ENCODE results near the gene OPN5. TPM values are rescaled to one million over a fixed set of nuclear protein-coding genes. Genes with fewer than 3 reads are reported as not detected.

OPN5 gene
- total and polyA plus RNA-seq, 2 donors (not counting 3 experiments of a cell fraction or from before 2014, with no cell fraction given) = not detected

- intact Hi-C loops (cut with micrococcal nuclease) (no loop called here), dilution Hi-C loops (cut with MboI; ENCODE audit: extremely low pct_ligation_motif_present, low sequenced_read_pairs) (no loop called here)
- no peak for FAIRE-seq
- CTCF ChIA-PET = no interaction called here
- Histone ChIP-seq H3K27ac (ENCODE audit: insufficient read depth, low read depth, low read length) (no peak overlapping the region), H3K27me3 (ENCODE audit: control insufficient read depth in 2 of 2, insufficient read depth in 2 of 2, low read length in 2 of 2) (no peaks in the 10 kb centered on the region), H3K4me1 (ENCODE audit: control insufficient read depth, extremely low read depth, insufficient read depth, low read length) (no peaks in the 10 kb centered on the region), H2AFZ (ENCODE audit: low read depth, low read length) (no peak overlapping the region), H3K9me1 (replicated peaks; ENCODE audit: control insufficient read depth, extremely low read depth, insufficient read depth, low read length) (no peaks in the 10 kb centered on the region), H3K36me3 (ENCODE audit: control insufficient read depth in 2 of 2, extremely low read depth in 1 of 2, insufficient read depth in 2 of 2, low read length in 2 of 2) (no peaks in the 10 kb centered on the region), H3K4me2 (ENCODE audit: insufficient read depth, low read length) (no peak overlapping the region), H3K9ac (replicated peaks; ENCODE audit: extremely low read depth, insufficient read depth, low read length) (no peak overlapping the region), H3K4me3 (replicated peaks in 1 of 3; ENCODE audit: insufficient read depth in 1 of 3, low read depth in 1 of 3, low read length in 3 of 3) (no peak overlapping the region), H3K9me3 (replicated peaks; ENCODE audit: control insufficient read depth, insufficient read depth, low read length) (no peaks in the 10 kb centered on the region), H4K20me1 (replicated peaks; ENCODE audit: control insufficient read depth, extremely low read depth, insufficient read depth, low read length) (no peaks in the 10 kb centered on the region), H3K79me2 (ENCODE audit: control insufficient read depth, insufficient read depth, low read length) (no peaks in the 10 kb centered on the region)
- POLR2A ChIA-PET = no interaction called here
- no peak for DNase-seq (ENCODE audit: low read depth, low spot score)
- no peak for TF ChIP-seq POLR2A (IDR thresholded peaks at IDR 0.05; ENCODE audit: low read depth, low read length)
- no peak for TF ChIP-seq MAX (IDR thresholded peaks at IDR 0.05; ENCODE audit: insufficient read depth, insufficient read length)
- TF ChIP-seq JUN (IDR thresholded peaks at IDR 0.05; ENCODE audit: borderline replicate concordance, insufficient read depth, insufficient read length, low read depth) = no peak
- no peak for TF ChIP-seq FOS (IDR thresholded peaks at IDR 0.05; ENCODE audit: borderline replicate concordance, insufficient read depth, low read length)
- no peak for TF ChIP-seq MYC (IDR thresholded peaks at IDR 0.05; ENCODE audit: low read depth, low read length)
- no peak for TF ChIP-seq GATA2 (IDR thresholded peaks at IDR 0.05; ENCODE audit: insufficient read depth, insufficient read length, low read depth, low read length)
- TF ChIP-seq CTCF (IDR thresholded peaks at IDR 0.05; ENCODE audit: extremely low read depth in 1 of 2, insufficient read depth in 1 of 2, low read depth in 1 of 2, low read length in 2 of 2) = no peak
- TF ChIP-seq POLR2AphosphoS5 (IDR thresholded peaks at IDR 0.05; ENCODE audit: insufficient read depth, low read depth, low read length) = no peak
- no peak for TF ChIP-seq EZH2 (IDR thresholded peaks at IDR 0.05; ENCODE audit: borderline replicate concordance, low read depth, low read length, severe bottlenecking)
- BruUV-seq (replicated peaks) = no TSS peak
These were observed 83.4 kb downstream of the OPN5 start for GRCh38 chr6:47865206-47865605.

All from endothelial cell of umbilical vein (primary cell).